Nephron (organoid): ENCODE measurements around the gene GLIS1.

Source experiments
- H3K27ac Mint-ChIP-seq, 3 experiments: 2 replicates each; pipeline ENCODE4 v1.8.0; 2020; ENCODE audit warnings: mixed read lengths in 3 of 3, mild to moderate bottlenecking in 2 of 3, moderate library complexity in 1 of 3
- H3K27me3 Mint-ChIP-seq: 2 replicates; pipeline ENCODE4 v1.8.0; 2021; ENCODE audit warnings: low read depth, mild to moderate bottlenecking, moderate library complexity, mixed read lengths
- H3K36me3 Mint-ChIP-seq: 2 replicates; pipeline ENCODE4 v1.8.0; 2020; ENCODE audit warnings: low read depth, mixed read lengths
- H3K4me1 Mint-ChIP-seq: 2 replicates; pipeline ENCODE4 v1.8.0; 2020; ENCODE audit warnings: mixed read lengths
- H3K4me3 Mint-ChIP-seq, 3 experiments: 2 replicates each; pipeline ENCODE4 v1.8.0; 2020; ENCODE audit warnings: mild to moderate bottlenecking in 3 of 3, mixed read lengths in 3 of 3, moderate library complexity in 2 of 3
- H3K9me3 Mint-ChIP-seq: 2 replicates; pipeline ENCODE4 v1.8.0; 2020; ENCODE audit warnings: mixed read lengths
- TF ChIP-seq, protein P1 (sequence below), 3 experiments: fragments of 200-600 bp; sonication (generic); IDR thresholded peaks; one replicate each; pipeline ENCODE4 v1.5.0; 2021; ENCODE audit warnings: antibody characterized with exemption in 3 of 3; ENCODE audit not compliant: unreplicated experiment in 3 of 3

The GLIS1 gene

DNA sequence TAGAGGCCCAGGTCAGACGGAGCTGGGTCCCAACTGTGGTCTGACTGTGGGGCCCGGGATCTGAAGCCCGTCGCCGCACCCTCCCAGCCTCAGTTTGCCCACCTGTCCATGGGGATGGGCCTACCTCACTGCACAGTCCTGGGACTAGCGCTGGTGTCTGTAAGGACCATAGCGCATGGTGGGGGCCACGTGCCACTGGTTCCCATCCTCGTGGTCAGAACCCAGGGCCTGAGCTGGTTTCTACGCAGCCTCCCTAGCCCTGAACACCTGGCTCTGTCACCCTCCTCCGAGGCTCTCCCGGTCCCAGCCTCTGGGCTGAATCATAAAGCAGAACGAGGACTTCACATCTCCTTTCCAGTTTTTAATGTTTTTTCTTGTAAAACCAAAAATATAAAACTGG is 233.1 kb downstream of the GLIS1 start:
- Mint-ChIP-seq H3K27ac (no peak overlapping the region), H3K36me3 (no peaks in the 10 kb centered on the region), H3K9me3 (no peaks in the 10 kb centered on the region), H3K4me1 (peaks cover 11% of the 10 kb centered on the region), H3K27me3 (peaks cover 20% of the 10 kb centered on the region), H3K4me3 (no peak overlapping the region)
- TF ChIP-seq, protein P1, sequence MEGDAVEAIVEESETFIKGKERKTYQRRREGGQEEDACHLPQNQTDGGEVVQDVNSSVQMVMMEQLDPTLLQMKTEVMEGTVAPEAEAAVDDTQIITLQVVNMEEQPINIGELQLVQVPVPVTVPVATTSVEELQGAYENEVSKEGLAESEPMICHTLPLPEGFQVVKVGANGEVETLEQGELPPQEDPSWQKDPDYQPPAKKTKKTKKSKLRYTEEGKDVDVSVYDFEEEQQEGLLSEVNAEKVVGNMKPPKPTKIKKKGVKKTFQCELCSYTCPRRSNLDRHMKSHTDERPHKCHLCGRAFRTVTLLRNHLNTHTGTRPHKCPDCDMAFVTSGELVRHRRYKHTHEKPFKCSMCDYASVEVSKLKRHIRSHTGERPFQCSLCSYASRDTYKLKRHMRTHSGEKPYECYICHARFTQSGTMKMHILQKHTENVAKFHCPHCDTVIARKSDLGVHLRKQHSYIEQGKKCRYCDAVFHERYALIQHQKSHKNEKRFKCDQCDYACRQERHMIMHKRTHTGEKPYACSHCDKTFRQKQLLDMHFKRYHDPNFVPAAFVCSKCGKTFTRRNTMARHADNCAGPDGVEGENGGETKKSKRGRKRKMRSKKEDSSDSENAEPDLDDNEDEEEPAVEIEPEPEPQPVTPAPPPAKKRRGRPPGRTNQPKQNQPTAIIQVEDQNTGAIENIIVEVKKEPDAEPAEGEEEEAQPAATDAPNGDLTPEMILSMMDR (IDR thresholded peaks at IDR 0.05; ENCODE audit: unreplicated experiment in 3 of 3): no peak

DNA sequence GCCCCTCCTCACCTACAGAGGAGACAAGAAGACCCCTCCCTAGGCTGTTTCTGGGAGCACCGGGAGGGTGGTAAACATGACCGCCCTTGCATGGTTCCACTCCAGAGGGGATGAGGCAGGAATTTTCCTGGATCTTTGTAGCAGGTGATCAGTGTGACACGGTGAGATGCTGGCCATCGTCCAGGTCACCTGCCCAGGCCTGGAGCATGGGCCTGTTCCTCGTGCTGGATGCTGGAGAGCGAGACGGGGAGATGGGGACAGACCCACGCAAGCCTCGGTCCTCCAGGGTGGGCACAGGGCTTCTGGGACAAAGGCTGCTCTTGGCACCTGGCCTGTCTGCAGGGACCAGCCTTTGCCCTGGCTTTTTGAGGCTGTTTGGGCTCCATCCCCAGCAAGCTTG is 233.6 kb downstream of the GLIS1 start:
- H3K9me3 Mint-ChIP-seq: no peaks in the 10 kb centered on the region
- H3K27ac Mint-ChIP-seq: no peak overlapping the region
- H3K36me3 Mint-ChIP-seq: no peaks in the 10 kb centered on the region
- TF ChIP-seq, protein P1 (IDR thresholded peaks at IDR 0.05; ENCODE audit: unreplicated experiment in 3 of 3): no peak
- H3K27me3 Mint-ChIP-seq: peaks cover 20% of the 10 kb centered on the region
- no peak overlapping the region for H3K4me3 Mint-ChIP-seq
- peaks cover 16% of the 10 kb centered on the region for H3K4me1 Mint-ChIP-seq

DNA sequence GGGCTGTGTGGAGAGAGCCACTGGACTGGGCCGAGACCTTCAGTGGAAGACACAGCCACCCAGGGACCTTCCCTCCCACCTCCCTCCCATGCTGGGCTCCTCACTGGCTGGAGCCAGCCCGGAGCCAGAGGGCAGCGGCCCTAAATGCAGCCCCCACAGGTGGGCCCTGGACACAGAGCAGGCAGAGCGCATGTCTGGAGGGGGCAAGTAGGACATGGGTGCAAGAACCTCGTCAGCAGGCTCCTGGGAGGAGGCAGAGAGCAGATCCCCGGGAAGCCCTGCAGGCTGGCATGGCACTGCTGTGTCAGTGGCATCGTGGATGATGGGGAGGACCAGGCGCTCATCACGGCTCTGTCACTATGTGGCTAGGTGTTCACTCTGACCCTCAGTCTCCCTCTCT is 234.1 kb downstream of the GLIS1 start:
- H3K4me3 Mint-ChIP-seq: no peak overlapping the region
- TF ChIP-seq, protein P1 (IDR thresholded peaks at IDR 0.05; ENCODE audit: unreplicated experiment in 3 of 3): no peak
- no peak overlapping the region for H3K27ac Mint-ChIP-seq
- H3K36me3 Mint-ChIP-seq: no peaks in the 10 kb centered on the region
- peaks cover 19% of the 10 kb centered on the region for H3K4me1 Mint-ChIP-seq
- peaks cover 20% of the 10 kb centered on the region for H3K27me3 Mint-ChIP-seq
- H3K9me3 Mint-ChIP-seq: no peaks in the 10 kb centered on the region

DNA sequence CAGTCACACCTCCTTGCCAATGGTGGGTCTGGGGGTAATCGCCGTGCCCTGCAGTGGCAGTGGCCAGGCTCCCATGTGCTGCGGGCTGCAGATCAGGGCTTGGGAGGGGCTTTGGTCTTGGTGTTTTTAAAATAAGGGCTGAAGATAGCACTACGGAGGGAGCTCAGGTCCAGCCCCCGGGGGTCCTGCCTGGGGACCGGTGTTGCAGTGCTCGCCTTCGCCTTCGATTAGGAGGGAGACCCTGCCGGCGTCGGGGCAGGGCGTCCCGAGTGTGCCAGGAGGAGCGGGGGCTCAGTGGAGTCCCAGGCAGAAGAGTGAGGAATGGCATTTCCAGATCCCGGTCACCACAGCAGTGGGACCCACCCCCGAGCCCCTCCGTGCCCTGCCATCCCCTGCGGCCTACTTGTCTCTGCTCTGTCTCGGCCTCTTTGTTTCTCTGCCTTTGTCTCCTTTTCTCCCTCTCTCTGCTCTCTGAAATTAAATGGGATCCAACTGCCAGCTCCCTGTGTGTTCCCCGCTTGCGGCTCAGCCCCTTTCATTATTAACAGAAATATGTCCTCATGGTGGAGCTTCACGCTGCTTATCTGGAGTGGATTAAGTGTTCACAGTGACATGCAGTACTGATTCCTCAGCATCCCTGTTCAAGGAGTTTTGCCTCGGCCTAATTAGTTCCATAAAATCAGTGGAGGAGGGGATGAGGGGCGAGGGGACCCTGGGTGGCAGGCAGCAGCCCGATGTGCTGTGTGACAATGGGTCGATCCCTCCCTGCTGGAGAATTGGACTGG is 235.3 kb downstream of the GLIS1 start:
- Mint-ChIP-seq H3K27me3 (peaks cover 20% of the 10 kb centered on the region), H3K9me3 (no peaks in the 10 kb centered on the region), H3K36me3 (no peaks in the 10 kb centered on the region), H3K27ac (peak overlapping the region; percentile 59 to 87 (median 75)), H3K4me3 (peak overlapping the region in 2 of 3 experiments; percentile 14 to 39), H3K4me1 (peaks cover 24% of the 10 kb centered on the region)
- TF ChIP-seq, protein P1 (IDR thresholded peaks at IDR 0.05; ENCODE audit: unreplicated experiment in 3 of 3): no peak

DNA sequence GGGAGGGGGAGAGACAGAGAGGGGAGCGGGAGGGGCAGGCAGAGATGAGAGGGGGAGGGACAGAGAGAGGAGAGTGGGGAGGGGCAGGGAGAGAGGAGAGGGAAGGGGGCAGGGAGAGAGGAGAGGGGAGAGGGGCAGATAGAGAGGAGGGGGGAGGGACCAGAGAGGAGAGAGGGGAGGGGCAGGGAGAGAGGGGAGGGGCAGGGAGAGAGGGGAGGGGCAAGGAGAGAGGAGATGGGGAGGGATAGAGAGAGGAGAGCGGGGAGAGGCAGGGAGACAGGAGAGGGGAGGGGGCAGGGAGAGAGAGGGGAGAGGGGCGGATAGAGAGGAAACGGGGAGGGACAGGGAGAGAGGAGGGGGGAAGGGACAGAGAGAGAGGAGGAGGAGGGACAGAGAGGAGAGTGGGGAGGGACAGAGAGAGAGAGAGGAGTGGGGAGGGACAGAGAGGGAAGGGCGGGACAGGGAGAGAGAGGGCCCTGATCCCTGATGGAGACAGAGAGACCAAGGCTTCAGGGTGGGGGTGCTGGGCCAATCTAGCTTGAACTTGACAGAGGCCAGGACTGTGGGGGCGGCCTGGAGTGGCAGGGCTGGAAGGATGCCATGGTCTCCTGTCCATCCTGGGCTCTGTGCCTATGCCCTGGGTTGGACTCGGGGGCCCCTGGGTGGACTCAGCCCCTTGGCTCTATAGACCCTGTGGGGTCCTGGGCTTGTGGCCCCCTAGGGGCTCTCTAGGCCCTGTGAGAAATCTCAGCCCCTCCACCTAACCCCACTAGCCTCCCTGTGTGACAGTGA is 236.1 kb downstream of the GLIS1 start:
- Mint-ChIP-seq H3K4me3 (no peak overlapping the region), H3K4me1 (peaks cover 24% of the 10 kb centered on the region), H3K9me3 (no peaks in the 10 kb centered on the region), H3K36me3 (no peaks in the 10 kb centered on the region), H3K27me3 (peaks cover 21% of the 10 kb centered on the region), H3K27ac (no peak overlapping the region)
- TF ChIP-seq, protein P1 (IDR thresholded peaks at IDR 0.05; ENCODE audit: unreplicated experiment in 3 of 3): no peak
